ENCODE data around the gene MOXD1.
"Not testable (repeated sequence)": the region's sequence is repeated elsewhere in the genome, so short reads cannot be mapped to it uniquely, and the experiment has no call there.

MOXD1 gene

GRCh38 chr6:132351986-132352385 lies 49.3 kb downstream of the MOXD1 start:
- FAIRE-seq: not testable (repeated sequence)

GRCh38 chr6:132348231-132348630 lies 53.0 kb downstream of the MOXD1 start:
- FAIRE-seq: no peak

DNA sequence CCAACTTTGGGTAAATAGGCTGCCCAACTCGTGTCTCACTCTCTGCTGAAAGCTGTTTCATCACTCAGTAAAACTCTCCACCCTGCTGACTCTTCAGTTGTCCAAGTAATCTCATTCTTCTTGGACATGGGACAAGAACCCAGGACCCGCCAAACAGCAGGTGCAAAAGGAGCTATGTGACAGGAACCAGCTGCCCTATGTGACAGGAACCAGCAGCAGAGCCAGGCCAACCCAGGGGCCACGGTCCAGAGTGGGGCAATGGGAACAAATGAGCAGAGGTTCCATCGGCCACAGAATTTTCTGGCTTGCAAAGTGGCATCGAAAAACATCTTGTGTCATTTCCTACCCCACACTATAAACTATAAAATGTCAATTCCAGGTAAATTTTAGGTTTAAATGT lies 56.5 kb downstream of the MOXD1 start:
- FAIRE-seq: no peak

GRCh38 chr6:132341646-132342045 lies 59.6 kb downstream of the MOXD1 start:
- FAIRE-seq: no peak

GRCh38 chr6:132334521-132334885 lies 66.8 kb downstream of the MOXD1 start:
- FAIRE-seq: no peak

DNA sequence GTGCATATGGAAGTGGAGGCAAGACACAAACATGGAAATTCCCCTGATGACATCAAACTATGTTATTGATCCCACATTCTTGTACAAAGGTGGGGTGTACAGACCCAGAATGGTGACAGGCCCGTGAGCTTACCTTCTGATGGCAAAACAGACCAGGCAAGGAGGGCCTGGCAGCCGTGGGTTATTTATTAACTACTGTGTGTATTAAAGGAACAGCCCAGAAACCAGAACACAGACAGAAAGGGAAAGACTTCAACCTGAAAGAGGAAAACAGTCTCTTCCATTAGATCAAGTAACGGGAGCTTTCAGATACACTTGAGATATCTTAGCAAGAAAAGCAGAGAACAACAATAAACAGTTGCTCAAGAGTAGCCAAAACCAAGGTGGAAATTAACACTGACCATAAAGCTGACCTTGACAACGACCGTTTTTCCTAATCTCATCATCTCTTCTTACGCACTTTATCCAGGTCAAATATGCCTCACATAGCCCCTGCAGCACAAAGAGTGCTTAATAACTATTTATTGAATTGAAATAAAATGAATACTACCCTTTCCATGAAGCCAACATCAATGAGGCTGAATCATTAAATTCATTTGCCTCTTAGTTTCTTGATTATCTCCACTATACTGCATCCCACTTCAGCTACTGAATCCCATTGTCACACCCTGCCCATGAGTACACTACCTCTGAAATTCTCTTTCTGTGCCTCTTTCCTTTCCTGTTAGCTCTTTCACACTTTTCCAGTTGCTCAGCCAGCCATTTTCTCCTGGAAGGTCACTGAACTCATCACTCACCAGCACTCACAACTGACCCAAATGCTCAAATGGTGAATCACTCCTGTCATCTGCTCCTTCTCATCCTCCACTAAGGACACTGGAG lies 67.4 kb downstream of the MOXD1 start:
- peak; percentile 87 for FAIRE-seq

- no peak for FAIRE-seq
Observed at GRCh38 chr6:132330759-132331158, 70.5 kb downstream of the MOXD1 start.

GRCh38 chr6:132322398-132322797 lies 78.9 kb downstream of the MOXD1 start:
- no peak for FAIRE-seq

DNA sequence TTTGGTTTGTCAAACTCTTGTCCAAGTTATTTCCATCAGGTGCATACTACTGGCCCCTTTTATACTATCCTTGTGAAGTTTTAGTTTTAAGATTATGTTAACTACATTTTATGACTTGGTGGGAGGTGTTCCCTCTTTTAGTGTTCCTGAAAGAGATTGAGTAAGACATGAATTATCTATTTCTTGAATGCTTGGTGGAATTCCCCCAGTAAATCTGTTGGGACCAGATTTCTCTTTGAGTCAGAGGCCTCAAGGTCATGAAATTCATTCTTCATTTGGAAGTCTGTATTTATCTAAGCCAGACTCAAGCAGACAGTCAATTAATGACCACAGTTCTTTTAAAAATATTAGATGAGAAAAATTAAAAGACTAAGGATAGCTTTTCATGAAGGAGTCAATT lies 81.3 kb downstream of the MOXD1 start:
- FAIRE-seq: no peak

GRCh38 chr6:132316970-132317369 lies 84.3 kb downstream of the MOXD1 start:
- FAIRE-seq: no peak

DNA sequence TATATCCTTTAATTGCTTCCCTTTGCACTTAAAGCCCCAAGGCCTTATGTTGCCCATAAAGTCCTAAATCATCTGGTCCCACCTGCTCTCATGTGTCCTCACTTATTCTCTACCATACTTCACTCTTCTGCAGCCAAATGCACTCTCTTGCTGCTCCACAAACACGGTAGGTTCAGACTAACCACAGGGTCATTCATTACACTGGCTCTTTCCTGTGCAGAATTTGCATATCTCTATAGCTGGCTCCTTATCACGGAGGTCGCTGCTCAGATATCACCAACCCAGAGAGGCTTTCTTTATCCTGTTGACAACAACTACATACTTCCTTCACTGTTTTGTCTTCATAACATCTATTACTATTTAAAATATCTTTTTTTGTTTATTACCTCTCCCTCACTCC lies 86.8 kb downstream of the MOXD1 start:
- no peak for FAIRE-seq

DNA sequence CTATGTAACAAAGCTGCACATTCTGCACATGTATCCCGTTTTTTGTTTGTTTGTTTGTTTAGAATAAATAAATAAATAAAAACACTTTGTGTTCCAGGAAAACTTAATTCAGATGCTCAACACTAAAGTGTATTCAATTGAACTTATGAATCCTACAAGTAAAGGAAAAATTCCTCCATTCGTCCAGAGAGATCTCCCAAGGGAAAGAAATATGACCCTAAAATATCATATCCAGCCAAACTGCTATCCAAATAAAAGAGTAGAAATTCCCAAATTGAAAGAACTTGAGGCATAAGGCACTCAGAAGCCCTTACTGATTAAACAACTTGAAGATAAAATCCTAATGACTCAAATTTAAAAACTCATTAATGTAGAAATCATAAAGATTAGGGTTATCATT lies 90.4 kb downstream of the MOXD1 start:
- FAIRE-seq: no peak

DNA sequence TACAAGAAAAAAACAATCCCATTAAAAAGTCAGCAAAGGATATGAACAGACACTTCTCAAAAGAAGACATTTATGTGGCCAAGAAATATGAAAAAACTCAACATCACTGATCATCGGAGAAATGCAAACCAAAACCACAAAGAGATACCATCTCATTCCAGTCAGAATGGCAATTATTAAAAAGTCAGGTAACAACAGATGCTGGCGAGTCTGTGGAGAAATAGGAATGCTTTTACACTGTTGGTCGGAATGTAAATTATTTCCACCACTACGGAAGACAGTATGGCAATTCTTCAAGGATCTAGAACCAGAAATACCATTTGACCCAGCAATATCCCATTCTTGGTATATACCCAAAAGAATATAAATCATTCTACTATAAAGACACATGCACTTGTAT lies 91.1 kb downstream of the MOXD1 start:
- FAIRE-seq: not testable (repeated sequence)

- no peak for FAIRE-seq
Observed at GRCh38 chr6:132304891-132305305, 96.4 kb downstream of the MOXD1 start.

GRCh38 chr6:132300323-132300949 lies 100.8 kb downstream of the MOXD1 start:
- FAIRE-seq: peak; percentile 92

DNA sequence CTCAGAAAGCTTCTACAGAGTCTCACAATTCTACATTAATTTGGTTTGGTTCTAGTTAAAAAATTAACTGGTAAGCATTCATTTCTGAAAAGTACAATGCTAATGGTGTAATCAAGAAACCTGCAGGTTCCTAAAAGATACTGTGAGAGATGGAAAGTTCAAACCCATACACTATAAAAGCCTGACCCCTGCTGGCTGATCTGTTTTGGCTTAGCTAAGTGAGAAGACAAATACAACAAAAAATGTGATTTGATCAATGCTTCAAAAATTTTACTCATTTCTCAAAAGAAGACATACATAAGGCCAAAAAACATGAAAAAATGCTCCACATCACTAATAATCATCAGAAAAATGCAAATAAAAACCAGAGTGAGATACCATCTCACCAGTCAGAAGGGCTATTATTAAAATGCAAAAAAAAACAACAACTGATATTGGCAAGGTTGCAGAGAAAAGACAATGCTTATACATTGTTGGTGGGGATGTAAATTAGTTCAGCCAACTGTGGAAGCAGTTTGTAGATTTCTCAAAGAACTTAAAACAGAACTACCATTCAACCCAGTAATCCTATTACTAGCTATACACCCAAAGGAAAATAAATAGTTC lies 102.8 kb downstream of the MOXD1 start:
- FAIRE-seq: peak; percentile 85

- no peak for FAIRE-seq
Observed at GRCh38 chr6:132289756-132290155, 111.5 kb downstream of the MOXD1 start.

GRCh38 chr6:132287101-132287500 lies 114.2 kb downstream of the MOXD1 start:
- no peak for FAIRE-seq

DNA sequence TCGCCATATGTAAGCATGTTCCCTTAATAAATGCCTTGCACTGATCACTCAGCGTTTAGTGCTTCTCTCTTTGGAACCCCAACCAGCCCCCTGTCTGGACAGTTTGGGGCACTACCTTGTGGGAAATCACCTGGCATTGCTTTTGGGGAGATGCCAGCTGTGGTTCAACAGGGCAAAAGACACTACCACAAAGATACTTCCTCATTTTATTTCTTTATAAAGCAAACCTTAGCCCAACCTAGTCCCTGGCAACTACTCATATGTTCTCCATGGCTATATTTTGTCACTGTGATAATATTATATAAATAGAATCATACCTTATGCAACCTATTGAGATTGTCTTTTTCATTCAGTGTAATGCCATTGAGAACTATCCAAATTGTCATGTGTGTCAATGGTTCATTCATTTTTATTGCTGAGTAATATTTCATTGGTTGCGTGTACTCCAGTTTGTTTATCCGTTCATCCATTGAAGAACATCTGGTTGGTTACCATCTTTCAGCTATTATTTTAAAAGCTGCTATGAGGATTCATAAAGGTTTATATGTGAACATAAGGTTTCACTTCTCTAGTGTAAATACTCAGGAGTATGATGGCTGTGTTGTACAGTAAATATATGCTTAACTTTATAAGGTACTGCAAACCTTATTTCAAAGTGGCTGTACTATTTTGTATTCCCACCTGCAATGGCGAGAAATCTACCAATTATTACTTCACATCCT lies 114.8 kb downstream of the MOXD1 start:
- no peak for FAIRE-seq

GRCh38 chr6:132285004-132285780 lies 116.1 kb downstream of the MOXD1 start:
- no peak for FAIRE-seq

GRCh38 chr6:132282696-132283095 lies 118.6 kb downstream of the MOXD1 start:
- no peak for FAIRE-seq

DNA sequence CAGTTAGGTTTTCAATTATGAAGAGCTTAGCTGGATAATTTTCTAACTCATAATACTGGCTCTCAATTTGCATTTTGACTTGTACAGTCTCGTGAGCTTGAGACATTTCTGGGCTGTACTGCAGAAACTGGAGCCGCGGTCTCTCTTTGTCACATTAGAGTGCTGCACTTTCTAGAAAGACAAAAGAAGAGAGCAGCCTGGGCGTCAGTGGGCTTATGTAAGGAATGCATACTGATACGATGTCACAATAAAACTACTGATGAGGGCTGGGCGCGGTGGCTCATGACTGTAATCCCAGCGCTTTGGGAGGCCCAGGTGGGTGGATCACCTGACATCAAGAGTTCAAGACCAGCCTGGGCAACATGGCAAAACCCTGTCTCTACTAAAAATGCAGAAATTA lies 120.8 kb downstream of the MOXD1 start:
- no peak for FAIRE-seq

Data from islet of Langerhans (tissue), 1 donor.